H7 (cell line): ENCODE measurements around the gene CLPTM1. TPM values are rescaled to one million over a fixed set of nuclear protein-coding genes. Genes with fewer than 3 reads are reported as not detected.
A peak's percentile ranks its signal among the peaks of the same experiment; 100 is the strongest.
"Not testable (repeated sequence)": the region's sequence is repeated elsewhere in the genome, so short reads cannot be mapped to it uniquely, and the experiment has no call there.

ENCODE experiments used
- DNase-seq: peaks from one replicate; pipeline ENCODE4 v3.0.0; 2012
- H3K27me3 ChIP-seq: 2 replicates; pipeline ENCODE4 v1.6.0; 2011; ENCODE audit warnings: mild to moderate bottlenecking, low read length; ENCODE audit not compliant: control insufficient read depth, insufficient read depth
- H3K36me3 ChIP-seq: replicated peaks from 2 replicates; pipeline ENCODE4 v1.5.1; 2011; ENCODE audit warnings: low read length; ENCODE audit not compliant: control insufficient read depth, insufficient read depth
- H3K4me3 ChIP-seq: 2 replicates; pipeline ENCODE4 v1.5.1; 2011; ENCODE audit warnings: low read depth, mild to moderate bottlenecking, control low read depth, low read length, moderate library complexity; ENCODE audit not compliant: insufficient read depth
- total RNA-seq: library from RNA; depleted of rRNA; stranded (reverse); fragments of >200 nt; shearing (Covaris generic); gene quantifications from 2 replicates; pipeline ENCODE4 v1.2.3, GENCODE V29; 2014

CLPTM1 gene
- total RNA-seq, 1 experiment from 2014 or later: 38.5 TPM

GRCh38 chr19:44926245-44927077 is 28.7 kb upstream of the CLPTM1 start:
- H3K27me3 ChIP-seq, H3K36me3 ChIP-seq: not testable (repeated sequence)
- peak overlapping the region; percentile 30 for H3K4me3 ChIP-seq
- DNase-seq: peak; percentile 48

- Histone ChIP-seq H3K4me3 (no peak overlapping the region), H3K27me3 (no peaks in the 10 kb centered on the region), H3K36me3 (no peaks in the 10 kb centered on the region)
- DNase-seq: no peak
Observed at GRCh38 chr19:44927746-44928145, 27.4 kb upstream of the CLPTM1 start.

GRCh38 chr19:44930088-44930487 is 25.1 kb upstream of the CLPTM1 start:
- no peak for DNase-seq
- H3K36me3 ChIP-seq: no peaks in the 10 kb centered on the region
- no peaks in the 10 kb centered on the region for H3K27me3 ChIP-seq
- H3K4me3 ChIP-seq: no peak overlapping the region

GRCh38 chr19:44931541-44931940 is 23.6 kb upstream of the CLPTM1 start:
- no peaks in the 10 kb centered on the region for H3K27me3 ChIP-seq
- DNase-seq: no peak
- H3K4me3 ChIP-seq: no peak overlapping the region
- no peaks in the 10 kb centered on the region for H3K36me3 ChIP-seq

GRCh38 chr19:44939668-44940067 is 15.5 kb upstream of the CLPTM1 start:
- H3K4me3 ChIP-seq: no peak overlapping the region
- no peaks in the 10 kb centered on the region for H3K27me3 ChIP-seq
- H3K36me3 ChIP-seq: no peaks in the 10 kb centered on the region
- no peak for DNase-seq

GRCh38 chr19:44942067-44942571 is 13.1 kb upstream of the CLPTM1 start, which contains the start of gene APOC4:
APOC4 (plus strand) TSS chr19:44942237; CDS start chr19:44942278, 41 bp downstream.
- H3K36me3 ChIP-seq: no peaks in the 10 kb centered on the region
- peak; percentile 52 for DNase-seq
- H3K4me3 ChIP-seq: no peak within 1 kb of the TSS
- no peaks in the 10 kb centered on the region for H3K27me3 ChIP-seq

- Histone ChIP-seq H3K4me3 (no peak overlapping the region), H3K36me3 (no peaks in the 10 kb centered on the region)
Observed at GRCh38 chr19:44943801-44944249, 11.4 kb upstream of the CLPTM1 start.

GRCh38 chr19:44947041-44947581 is 8.1 kb upstream of the CLPTM1 start:
- Histone ChIP-seq H3K4me3 (no peak overlapping the region), H3K36me3 (no peaks in the 10 kb centered on the region), H3K27me3 (no peaks in the 10 kb centered on the region)
- DNase-seq: no peak

More at GRCh38 chr19:44943801-44944249, 11.4 kb upstream of the CLPTM1 start:
- DNase-seq: peak; percentile 58
- no peaks in the 10 kb centered on the region for H3K27me3 ChIP-seq

- Histone ChIP-seq H3K27me3 (no peaks in the 10 kb centered on the region), H3K4me3 (no peak overlapping the region), H3K36me3 (no peaks in the 10 kb centered on the region)
- DNase-seq: no peak
Observed at GRCh38 chr19:44948237-44948636, 6.9 kb upstream of the CLPTM1 start.

GRCh38 chr19:44948763-44949374 is 6.3 kb upstream of the CLPTM1 start:
- Histone ChIP-seq H3K4me3 (no peak overlapping the region), H3K36me3 (no peaks in the 10 kb centered on the region; the same call in 1 of the 2 replicates), H3K27me3 (no peaks in the 10 kb centered on the region)
- no peak for DNase-seq

- Histone ChIP-seq H3K36me3 (no peaks in the 10 kb centered on the region; the same call in 1 of the 2 replicates), H3K4me3 (no peak overlapping the region), H3K27me3 (no peaks in the 10 kb centered on the region)
- DNase-seq: no peak
Observed at GRCh38 chr19:44949550-44949949, 5.6 kb upstream of the CLPTM1 start.

GRCh38 chr19:44951179-44952159 is 3.7 kb upstream of the CLPTM1 start:
- H3K36me3 ChIP-seq: no peaks in the 10 kb centered on the region; the same call in 1 of the 2 replicates
- DNase-seq: peak; percentile 92
- H3K27me3 ChIP-seq: no peaks in the 10 kb centered on the region
- H3K4me3 ChIP-seq: no peak overlapping the region

- Histone ChIP-seq H3K36me3 (no peaks in the 10 kb centered on the region; the same call in 1 of the 2 replicates), H3K27me3 (no peaks in the 10 kb centered on the region), H3K4me3 (peak overlapping the region; percentile 98)
- DNase-seq: no peak
Observed at GRCh38 chr19:44954278-44954648, 917 bp upstream of the CLPTM1 start.
